Activated T-cell treated with anti-CD3 and anti-CD28 coated beads, Interleukin-2, amount 50 U/mL, for 24 hours (primary cell): Measurements from ENCODE around the gene DPH5.
A peak's percentile ranks its signal among the peaks of the same experiment; 100 is the strongest.
"Not testable (repeated sequence)": the region's sequence is repeated elsewhere in the genome, so short reads cannot be mapped to it uniquely, and the experiment has no call there.

Experiments used
- DNase-seq: peaks from one replicate; pipeline ENCODE4 v3.0.0-alpha.2; 2020
- H3K27ac Mint-ChIP-seq: 2 replicates; pipeline ENCODE4 v1.8.0; 2020; ENCODE audit warnings: mild to moderate bottlenecking, mixed read lengths
- H3K27me3 Mint-ChIP-seq: 2 replicates; pipeline ENCODE4 v1.8.0; 2020; ENCODE audit warnings: mixed read lengths
- H3K36me3 Mint-ChIP-seq: 2 replicates; pipeline ENCODE4 v1.8.0; 2020; ENCODE audit warnings: low read depth, mixed read lengths
- H3K4me1 Mint-ChIP-seq: 2 replicates; pipeline ENCODE4 v1.8.0; 2020; ENCODE audit warnings: low read depth, mixed read lengths
- H3K4me3 Mint-ChIP-seq: 2 replicates; pipeline ENCODE4 v1.8.0; 2020; ENCODE audit warnings: mild to moderate bottlenecking, moderate library complexity, mixed read lengths
- H3K9me3 Mint-ChIP-seq: 2 replicates; pipeline ENCODE4 v1.8.0; 2020; ENCODE audit warnings: mixed read lengths

Gene DPH5, protein sequence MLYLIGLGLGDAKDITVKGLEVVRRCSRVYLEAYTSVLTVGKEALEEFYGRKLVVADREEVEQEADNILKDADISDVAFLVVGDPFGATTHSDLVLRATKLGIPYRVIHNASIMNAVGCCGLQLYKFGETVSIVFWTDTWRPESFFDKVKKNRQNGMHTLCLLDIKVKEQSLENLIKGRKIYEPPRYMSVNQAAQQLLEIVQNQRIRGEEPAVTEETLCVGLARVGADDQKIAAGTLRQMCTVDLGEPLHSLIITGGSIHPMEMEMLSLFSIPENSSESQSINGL

DNA sequence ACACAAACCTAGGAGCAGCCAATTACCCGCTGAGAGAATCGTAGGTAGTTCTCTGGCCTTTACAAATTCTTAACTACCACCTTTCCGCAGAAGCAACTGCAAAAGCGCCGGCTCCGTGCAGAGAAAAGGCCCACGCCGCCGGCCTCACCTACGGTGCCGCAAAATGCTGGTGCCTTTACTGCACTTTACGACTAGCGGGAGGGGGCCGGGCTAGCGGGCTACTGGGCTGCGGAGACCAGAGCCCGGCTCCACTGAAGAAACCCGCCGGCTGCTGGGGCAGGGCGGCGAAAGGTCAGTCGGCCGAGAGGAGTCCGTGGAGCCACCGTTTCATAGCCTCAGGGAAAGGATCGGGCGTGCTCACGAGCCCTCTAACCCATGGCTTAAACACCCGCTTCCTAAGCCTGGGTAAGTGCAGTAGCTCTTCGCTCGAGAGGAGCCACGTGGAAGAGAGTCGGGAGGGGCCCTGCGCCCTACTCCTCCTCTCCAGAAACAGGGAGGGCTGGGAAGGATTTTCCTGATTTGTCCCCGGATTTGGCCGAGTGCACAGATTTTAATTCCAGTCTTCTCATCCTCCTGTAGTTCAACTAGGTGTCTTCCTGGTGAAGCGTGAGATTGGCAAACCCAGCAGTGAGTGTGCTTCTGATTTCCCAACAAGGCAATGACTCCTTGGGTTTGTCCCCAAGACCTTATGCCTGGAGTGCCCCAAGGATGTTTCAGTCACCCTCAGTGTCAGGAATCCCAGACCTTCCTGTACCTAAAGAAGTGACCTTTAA is at the start of gene DPH5:
Gene DPH5 (minus strand): TSS at position 128 of the 773 bp plus-strand sequence. CDS start 341 bp downstream, outside the sequence.
- no peaks in the 10 kb centered on the region for H3K27me3 Mint-ChIP-seq
- peak within 1 kb of the TSS; percentile 91 for H3K4me3 Mint-ChIP-seq
- H3K9me3 Mint-ChIP-seq: no peaks in the 10 kb centered on the region
- H3K27ac Mint-ChIP-seq: peak within 1 kb of the TSS; percentile 95
- peaks cover 65% of the 10 kb centered on the region for H3K4me1 Mint-ChIP-seq
- H3K36me3 Mint-ChIP-seq: peaks cover 95% of the 10 kb centered on the region
- DNase-seq: peak; percentile 92

DNA sequence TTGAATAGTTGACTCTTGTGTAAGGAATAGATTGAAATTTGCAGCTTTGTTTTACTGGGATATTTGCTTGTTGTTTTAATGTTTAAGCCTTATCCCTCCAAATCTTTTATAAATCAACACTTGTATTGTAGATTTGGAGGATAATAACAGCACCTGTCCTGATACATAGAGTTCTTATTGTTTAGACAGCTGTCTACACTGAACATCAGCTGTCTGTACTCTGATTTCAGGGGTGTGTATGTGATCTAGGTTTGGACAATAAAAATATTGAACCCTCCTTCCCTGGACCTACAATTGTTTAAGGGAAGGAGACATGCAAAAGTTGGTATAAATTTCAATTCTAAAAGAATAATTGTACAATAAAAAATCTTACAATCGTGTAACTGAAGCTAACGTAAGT is 48.3 kb upstream of the DPH5 start:
- no peak for DNase-seq
- H3K36me3 Mint-ChIP-seq: peaks cover 36% of the 10 kb centered on the region
- H3K27ac Mint-ChIP-seq: no peak overlapping the region
- peaks cover 34% of the 10 kb centered on the region for H3K4me1 Mint-ChIP-seq
- no peak overlapping the region for H3K4me3 Mint-ChIP-seq
- H3K9me3 Mint-ChIP-seq: peaks cover 6% of the 10 kb centered on the region
- H3K27me3 Mint-ChIP-seq: no peaks in the 10 kb centered on the region

DNA sequence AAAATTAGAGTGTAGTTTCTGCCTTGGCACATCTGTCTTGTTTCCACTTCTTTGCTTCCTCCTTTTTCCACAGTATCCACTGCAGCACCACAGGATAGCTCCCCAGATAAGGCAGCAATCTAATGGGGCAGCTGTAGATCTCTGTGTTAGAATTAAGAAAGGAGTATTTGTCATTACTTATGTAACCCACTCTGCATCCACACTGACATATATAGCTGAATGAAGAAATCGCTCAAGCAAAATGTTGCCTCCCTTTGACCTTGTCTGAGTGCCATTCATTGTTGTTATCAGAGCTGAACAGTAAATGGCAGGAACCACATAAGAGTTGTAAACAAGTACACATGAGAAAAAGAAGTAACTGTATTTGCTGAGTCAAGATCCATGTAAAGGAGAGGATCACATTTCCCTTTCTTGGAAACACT is 45.9 kb upstream of the DPH5 start:
- Mint-ChIP-seq H3K9me3 (no peaks in the 10 kb centered on the region), H3K4me3 (no peak overlapping the region), H3K4me1 (peaks cover 46% of the 10 kb centered on the region), H3K36me3 (peaks cover 19% of the 10 kb centered on the region), H3K27ac (no peak overlapping the region), H3K27me3 (no peaks in the 10 kb centered on the region)
- no peak for DNase-seq

DNA sequence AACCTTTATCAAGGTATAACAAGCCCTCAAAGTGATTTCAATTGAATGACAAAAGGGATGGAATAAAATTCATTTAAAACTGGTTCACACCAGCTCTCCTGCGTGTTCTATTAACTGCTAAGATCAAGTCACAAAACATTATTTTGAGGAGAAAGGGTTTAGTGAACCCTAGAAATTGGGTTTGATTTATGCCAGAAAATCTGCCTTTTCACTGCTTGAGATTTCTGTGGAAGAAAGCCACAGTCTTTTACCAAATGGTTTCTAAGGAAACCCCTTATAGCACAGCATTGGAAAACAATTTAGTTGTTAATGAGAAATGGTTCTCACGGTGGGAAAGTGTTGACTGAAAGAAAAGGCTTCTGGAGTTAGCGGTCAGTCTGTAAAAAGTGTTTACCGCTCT is 43.6 kb upstream of the DPH5 start:
- Mint-ChIP-seq H3K4me3 (no peak overlapping the region), H3K9me3 (no peaks in the 10 kb centered on the region), H3K27ac (no peak overlapping the region), H3K27me3 (no peaks in the 10 kb centered on the region), H3K36me3 (peaks cover 8% of the 10 kb centered on the region), H3K4me1 (peaks cover 58% of the 10 kb centered on the region)
- no peak for DNase-seq

DNA sequence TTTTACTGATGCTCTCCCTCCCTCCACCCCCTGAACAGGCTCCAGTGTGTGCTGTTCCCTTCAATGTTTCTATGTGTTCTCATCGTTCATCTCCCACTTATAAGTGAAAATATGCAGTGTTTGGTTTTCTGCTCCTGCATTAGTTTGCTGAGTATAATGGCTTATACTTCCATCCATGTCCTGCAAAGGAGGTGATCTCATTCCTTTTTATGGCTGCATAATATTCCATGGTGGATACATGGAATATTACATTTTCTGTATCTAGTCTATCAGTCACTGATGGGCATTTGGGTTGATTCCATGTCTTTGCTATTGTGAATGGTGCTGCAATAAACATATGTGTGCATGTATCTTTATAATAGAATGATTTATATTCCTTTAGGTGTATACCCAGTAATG is 41.4 kb upstream of the DPH5 start:
- not testable (repeated sequence) for H3K4me3 Mint-ChIP-seq

DNA sequence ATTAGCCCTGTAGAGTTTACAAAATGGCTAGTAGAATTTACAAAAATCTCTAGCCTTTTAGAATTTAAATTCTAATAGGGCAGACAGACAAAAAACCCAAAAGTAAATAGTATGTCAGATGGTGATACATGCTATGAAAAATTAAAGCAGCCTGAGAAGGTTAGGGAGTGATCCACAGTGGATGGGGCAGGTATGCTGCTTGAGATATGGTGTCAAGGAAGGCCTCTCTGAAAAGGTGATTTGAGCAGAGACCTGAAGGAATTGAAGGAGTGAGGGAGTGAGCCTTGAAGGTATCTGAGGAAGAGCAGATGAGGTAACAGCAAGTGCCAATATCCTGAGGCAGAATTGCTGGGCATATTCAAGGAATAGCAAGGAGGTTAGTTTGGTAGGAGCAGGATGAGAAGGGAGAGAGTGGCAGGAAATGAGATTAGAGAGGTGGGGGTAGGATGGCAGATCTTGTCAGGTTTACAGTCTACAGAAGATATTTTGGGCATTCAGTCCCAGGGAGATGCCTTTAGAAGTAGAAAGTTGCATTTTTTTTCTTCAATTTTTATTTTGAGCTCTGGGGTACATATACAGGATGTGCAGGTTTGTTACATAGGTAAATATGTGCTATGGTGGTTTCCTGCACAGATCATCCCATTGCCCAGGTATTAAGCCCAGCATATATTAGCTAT is 40.8 kb upstream of the DPH5 start:
- no peak for DNase-seq
- Mint-ChIP-seq H3K27ac (no peak overlapping the region), H3K9me3 (no peaks in the 10 kb centered on the region), H3K36me3 (peaks cover 4% of the 10 kb centered on the region), H3K27me3 (no peaks in the 10 kb centered on the region), H3K4me3 (no peak overlapping the region), H3K4me1 (peaks cover 56% of the 10 kb centered on the region)

More for the DNA sequence above, 41.4 kb upstream of the DPH5 start:
- H3K27ac Mint-ChIP-seq, H3K36me3 Mint-ChIP-seq, DNase-seq, H3K9me3 Mint-ChIP-seq, H3K27me3 Mint-ChIP-seq: not testable (repeated sequence)
- H3K4me1 Mint-ChIP-seq: peaks cover 55% of the 10 kb centered on the region

DNA sequence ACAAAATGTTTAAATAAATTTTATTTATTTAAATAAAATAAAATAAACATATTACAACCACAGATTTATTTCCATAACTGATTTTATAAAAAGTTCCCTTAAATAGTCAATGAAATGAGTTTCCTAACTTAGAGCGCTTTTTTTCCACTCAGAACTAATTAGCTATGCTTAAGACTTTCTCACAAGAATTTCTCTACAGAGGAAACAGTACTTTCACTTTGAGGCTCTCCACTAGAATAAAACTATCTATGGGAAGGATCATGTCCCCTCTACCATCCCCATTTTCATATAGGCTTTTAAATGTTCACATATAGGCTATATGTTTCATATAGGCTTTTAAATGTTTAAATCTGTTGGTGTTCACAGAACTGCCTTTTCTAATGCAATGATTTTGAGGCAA is 40.0 kb upstream of the DPH5 start:
- peak overlapping the region; percentile 48 for H3K27ac Mint-ChIP-seq
- no peaks in the 10 kb centered on the region for H3K9me3 Mint-ChIP-seq
- peaks cover 6% of the 10 kb centered on the region for H3K36me3 Mint-ChIP-seq
- no peak for DNase-seq
- H3K4me3 Mint-ChIP-seq: peak overlapping the region; percentile 21
- no peaks in the 10 kb centered on the region for H3K27me3 Mint-ChIP-seq
- H3K4me1 Mint-ChIP-seq: peaks cover 56% of the 10 kb centered on the region

DNA sequence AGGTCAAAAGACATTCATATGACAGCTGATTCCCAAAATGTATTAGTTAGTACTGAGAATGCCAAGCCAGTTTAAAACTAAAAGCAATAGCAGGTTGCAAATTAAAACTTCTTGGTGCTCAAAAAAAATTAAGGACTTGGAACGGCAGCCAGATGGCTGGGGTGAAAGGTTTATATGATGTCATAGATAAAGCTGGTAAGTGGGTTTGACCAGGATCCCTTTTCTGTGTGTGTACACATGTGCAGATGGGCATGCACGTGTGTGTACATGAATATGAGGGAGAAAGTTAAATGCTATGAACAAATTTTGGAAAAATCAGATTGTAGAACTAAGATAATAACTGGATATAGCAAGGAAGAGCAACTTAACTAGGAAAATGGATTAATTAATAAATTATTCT is 39.1 kb upstream of the DPH5 start:
- Mint-ChIP-seq H3K27ac (no peak overlapping the region), H3K4me1 (peaks cover 54% of the 10 kb centered on the region), H3K9me3 (no peaks in the 10 kb centered on the region), H3K4me3 (no peak overlapping the region), H3K36me3 (peaks cover 8% of the 10 kb centered on the region), H3K27me3 (no peaks in the 10 kb centered on the region)
- DNase-seq: no peak

DNA sequence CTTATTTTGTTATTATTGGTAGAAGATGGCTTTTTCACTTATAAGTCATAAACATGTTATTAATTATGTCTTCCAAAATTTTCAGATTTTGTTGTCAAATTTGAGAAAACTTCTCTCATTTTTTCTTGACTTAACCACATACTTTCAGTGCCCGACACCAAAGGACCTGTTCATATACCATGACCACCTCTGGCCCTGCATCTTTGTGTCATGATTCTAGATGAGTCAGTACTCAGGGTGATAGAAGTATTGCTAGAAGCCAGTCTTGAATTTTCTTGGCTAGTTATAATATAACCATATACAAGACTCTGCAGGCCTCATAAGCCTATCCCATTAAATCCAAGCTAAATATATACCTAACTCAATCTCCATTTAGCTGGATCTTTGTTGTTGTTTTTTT is 35.4 kb upstream of the DPH5 start:
- Mint-ChIP-seq H3K4me3 (no peak overlapping the region), H3K36me3 (peaks cover 20% of the 10 kb centered on the region), H3K9me3 (peaks cover 9% of the 10 kb centered on the region), H3K27me3 (no peaks in the 10 kb centered on the region), H3K27ac (no peak overlapping the region), H3K4me1 (peaks cover 36% of the 10 kb centered on the region)
- no peak for DNase-seq

DNA sequence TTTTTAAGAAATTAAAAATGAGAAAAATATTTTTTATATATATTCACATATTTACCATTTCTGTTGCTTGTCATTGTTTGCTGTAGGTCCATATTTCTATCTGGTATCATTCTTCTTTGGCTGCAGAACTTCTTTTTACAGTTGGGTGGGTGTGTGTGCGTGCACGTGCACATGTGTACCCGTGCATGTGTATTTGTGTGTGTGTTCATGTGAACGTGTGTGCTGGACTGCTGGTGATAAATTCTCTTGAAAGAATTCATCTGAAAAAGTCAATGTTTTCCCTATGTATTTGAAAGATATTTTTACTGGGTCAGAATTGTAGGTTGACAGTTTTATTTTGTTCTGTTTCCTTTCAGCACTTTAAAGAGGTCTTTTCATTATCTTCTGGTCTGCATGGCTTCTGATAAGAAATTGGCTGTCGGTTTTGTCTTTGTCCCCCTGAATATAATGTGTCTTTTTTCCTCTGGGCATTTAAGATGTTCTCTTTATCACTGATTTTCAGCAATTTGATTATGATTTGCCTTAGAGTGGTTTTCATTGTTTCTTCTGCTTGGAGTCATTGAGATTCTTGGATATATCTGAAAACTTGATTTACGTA is 34.5 kb upstream of the DPH5 start:
- Mint-ChIP-seq H3K36me3 (peaks cover 20% of the 10 kb centered on the region), H3K9me3 (peaks cover 9% of the 10 kb centered on the region), H3K4me3 (no peak overlapping the region), H3K27ac (no peak overlapping the region), H3K27me3 (no peaks in the 10 kb centered on the region), H3K4me1 (peaks cover 34% of the 10 kb centered on the region)
- no peak for DNase-seq

DNA sequence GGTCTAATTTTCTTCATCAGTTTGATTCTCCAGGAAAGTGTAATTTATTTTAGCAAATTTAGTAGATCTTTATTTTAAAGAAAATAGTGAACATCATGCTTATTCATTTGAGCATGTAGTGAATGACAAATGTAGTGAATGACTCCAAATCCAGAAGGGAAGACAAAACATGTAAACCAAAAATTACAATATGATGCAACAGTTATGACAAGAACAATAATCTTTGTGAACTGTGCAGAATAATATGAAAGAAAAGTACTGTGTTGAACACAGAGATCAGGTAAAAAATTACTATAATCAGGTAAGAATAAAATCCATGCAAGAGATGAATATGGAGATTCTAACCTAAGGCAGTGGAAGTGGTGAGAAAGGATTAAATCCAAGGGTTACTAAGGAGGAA is 30.0 kb upstream of the DPH5 start:
- Mint-ChIP-seq H3K27ac (no peak overlapping the region), H3K4me3 (no peak overlapping the region), H3K36me3 (peaks cover 22% of the 10 kb centered on the region), H3K9me3 (peaks cover 9% of the 10 kb centered on the region), H3K27me3 (no peaks in the 10 kb centered on the region), H3K4me1 (peaks cover 20% of the 10 kb centered on the region)
- no peak for DNase-seq

DNA sequence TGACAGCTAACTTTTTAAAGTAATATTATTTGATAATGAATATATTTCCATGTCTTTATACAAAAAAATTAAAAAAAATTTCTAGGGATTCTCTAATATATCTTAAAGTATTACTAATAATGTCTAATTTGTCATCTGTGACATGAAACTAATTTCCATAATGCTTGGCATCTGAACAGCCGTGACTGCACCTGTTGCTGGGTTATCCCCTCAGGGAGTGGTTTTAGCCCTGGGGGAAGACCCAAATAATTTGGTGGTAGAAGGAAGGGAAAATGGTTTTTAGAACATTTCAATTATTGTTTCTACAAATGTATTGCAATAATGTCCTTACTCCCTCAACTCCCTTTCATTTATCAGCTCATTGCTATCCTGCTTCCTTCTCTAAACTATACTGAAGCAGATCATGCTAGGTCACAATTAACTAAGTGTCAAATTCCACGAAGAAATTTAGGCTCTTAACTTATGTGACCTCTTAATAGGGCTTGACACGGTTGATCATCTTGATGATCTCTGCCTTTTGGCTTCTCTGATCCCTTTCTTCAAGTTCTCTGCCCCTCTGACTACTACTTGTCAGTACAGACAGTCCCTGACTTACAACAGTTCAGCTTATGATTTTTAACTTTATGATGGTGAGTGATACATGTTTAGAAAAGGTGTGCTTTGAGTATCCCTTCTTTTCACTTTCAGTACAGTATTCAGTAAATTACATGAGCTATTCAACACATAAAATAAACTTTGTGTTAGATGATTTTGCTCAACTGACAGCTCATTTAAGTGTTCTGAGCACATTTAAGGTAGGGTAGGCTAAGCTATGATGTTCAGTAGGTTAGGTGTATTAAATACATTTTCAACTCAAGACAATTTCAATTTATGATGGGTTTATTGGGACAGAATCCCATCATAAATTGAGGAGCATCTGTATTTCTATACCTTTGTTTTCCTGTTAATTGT is 26.4 kb upstream of the DPH5 start:
- no peak for DNase-seq
- H3K4me3 Mint-ChIP-seq: no peak overlapping the region
- peaks cover 8% of the 10 kb centered on the region for H3K36me3 Mint-ChIP-seq
- H3K9me3 Mint-ChIP-seq: no peaks in the 10 kb centered on the region
- no peaks in the 10 kb centered on the region for H3K27me3 Mint-ChIP-seq
- no peak overlapping the region for H3K27ac Mint-ChIP-seq
- peaks cover 22% of the 10 kb centered on the region for H3K4me1 Mint-ChIP-seq

DNA sequence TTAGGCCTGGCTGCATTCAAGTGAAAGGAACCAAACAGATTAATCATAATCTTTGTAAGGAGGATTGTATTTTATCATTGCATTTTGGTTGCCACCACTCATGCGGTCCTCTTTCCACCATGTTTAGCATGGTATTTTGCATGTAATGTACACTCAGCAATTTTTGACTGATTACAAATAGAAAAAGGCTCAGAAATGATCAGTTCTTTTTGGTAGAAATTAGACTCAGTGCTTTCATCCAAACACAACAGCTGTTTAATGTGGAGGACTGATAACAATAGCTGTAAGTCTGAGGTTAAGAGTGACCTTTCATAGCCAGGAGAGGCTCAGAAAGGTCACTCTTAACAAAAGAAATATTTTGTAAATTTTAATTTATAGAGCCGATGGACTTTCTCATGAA is 25.3 kb upstream of the DPH5 start:
- Mint-ChIP-seq H3K4me1 (peaks cover 22% of the 10 kb centered on the region), H3K9me3 (no peaks in the 10 kb centered on the region), H3K36me3 (peaks cover 15% of the 10 kb centered on the region), H3K27ac (no peak overlapping the region), H3K4me3 (no peak overlapping the region), H3K27me3 (no peaks in the 10 kb centered on the region)
- no peak for DNase-seq

DNA sequence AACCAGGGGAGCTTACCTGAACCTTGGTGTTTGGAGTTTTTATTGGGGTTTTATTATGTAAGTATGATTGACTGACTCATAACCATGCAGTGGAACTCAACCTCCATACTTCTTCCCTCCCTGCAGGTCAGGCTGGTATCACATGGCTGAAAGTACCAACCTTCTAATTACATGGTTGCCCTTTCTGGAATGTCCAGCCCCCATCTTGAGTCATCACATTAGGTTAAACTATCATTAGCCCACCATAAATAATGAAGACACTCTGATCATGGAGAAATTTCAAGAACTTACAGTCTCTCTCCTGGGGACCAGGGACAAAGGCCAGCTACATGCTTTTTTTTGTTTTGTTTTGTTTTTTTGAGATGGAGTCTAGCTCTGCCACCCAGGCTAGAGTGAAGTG is 19.2 kb upstream of the DPH5 start:
- H3K9me3 Mint-ChIP-seq: peaks cover 3% of the 10 kb centered on the region
- DNase-seq: no peak
- no peak overlapping the region for H3K4me3 Mint-ChIP-seq
- no peak overlapping the region for H3K27ac Mint-ChIP-seq
- no peaks in the 10 kb centered on the region for H3K27me3 Mint-ChIP-seq
- H3K36me3 Mint-ChIP-seq: peaks cover 10% of the 10 kb centered on the region
- peaks cover 17% of the 10 kb centered on the region for H3K4me1 Mint-ChIP-seq
